ENCODE data around the gene ZNF423.

ZNF423 gene

DNA sequence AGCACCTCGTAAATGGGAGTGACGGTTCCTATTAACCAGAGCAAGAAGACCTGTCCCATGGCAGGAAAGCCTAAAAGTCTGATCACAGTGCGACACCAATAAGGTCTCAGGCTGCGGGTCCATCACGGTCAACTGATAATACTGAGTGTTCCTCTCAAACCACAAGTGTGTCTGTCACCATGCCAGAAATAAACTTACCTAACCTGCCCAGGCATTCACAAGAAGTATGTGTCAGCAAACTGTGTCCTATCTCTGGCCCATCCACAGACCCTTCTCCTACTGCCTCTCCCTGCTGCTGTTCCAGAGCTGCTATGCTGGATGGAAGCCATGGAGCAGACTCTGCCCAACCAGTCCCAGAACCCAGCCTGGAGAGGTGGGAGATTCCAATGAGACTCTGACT lies 73.5 kb downstream of the ZNF423 start:
- Histone ChIP-seq H3K27ac (ENCODE audit: low read depth, low read length) (no peak overlapping the region), H3K9ac (ENCODE audit: low read length) (no peak overlapping the region), H3K36me3 (ENCODE audit: control insufficient read depth, insufficient read depth, low read length) (no peaks in the 10 kb centered on the region), H3K4me3 (ENCODE audit: low read depth, low read length) (no peak overlapping the region), H3K27me3 (ENCODE audit: control insufficient read depth, insufficient read depth, low read length) (no peaks in the 10 kb centered on the region), H3K4me1 (ENCODE audit: control insufficient read depth, insufficient read depth, low read length) (peaks cover under 1% of the 10 kb centered on the region; the same call in 1 of the 2 replicates), H3K9me3 (ENCODE audit: control insufficient read depth, insufficient read depth, low read depth, low read length) (no peaks in the 10 kb centered on the region)

DNA sequence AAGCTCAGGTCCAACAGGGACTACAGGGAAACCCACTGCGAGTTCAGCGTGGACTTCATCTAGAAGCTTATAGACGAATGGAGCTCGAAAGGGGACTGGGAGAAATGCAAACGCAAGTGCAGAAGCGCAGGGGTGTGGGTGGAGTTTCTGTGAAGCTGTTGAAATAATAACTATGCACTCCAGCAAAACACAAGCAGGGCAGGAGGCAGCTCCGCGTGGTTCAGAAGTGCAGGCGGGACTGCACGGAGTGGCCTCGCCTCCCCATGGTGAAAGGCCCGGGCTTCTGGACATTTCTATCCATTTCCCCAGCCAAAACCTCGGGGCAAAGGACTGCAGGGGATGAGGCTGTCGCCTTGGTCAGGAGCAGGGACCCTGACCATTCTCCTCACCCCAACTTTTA lies 74.5 kb downstream of the ZNF423 start:
- Histone ChIP-seq H3K27me3 (ENCODE audit: control insufficient read depth, insufficient read depth, low read length) (no peaks in the 10 kb centered on the region), H3K9ac (ENCODE audit: low read length) (no peak overlapping the region), H3K4me3 (ENCODE audit: low read depth, low read length) (no peak overlapping the region), H3K9me3 (ENCODE audit: control insufficient read depth, insufficient read depth, low read depth, low read length) (no peaks in the 10 kb centered on the region), H3K27ac (ENCODE audit: low read depth, low read length) (no peak overlapping the region), H3K36me3 (ENCODE audit: control insufficient read depth, insufficient read depth, low read length) (no peaks in the 10 kb centered on the region), H3K4me1 (ENCODE audit: control insufficient read depth, insufficient read depth, low read length) (peaks cover 11% of the 10 kb centered on the region)

- Histone ChIP-seq H3K4me1 (ENCODE audit: control insufficient read depth, insufficient read depth, low read length) (peaks cover 20% of the 10 kb centered on the region), H3K27ac (ENCODE audit: low read depth, low read length) (no peak overlapping the region), H3K4me3 (ENCODE audit: low read depth, low read length) (no peak overlapping the region), H3K9ac (ENCODE audit: low read length) (no peak overlapping the region), H3K27me3 (ENCODE audit: control insufficient read depth, insufficient read depth, low read length) (no peaks in the 10 kb centered on the region), H3K36me3 (ENCODE audit: control insufficient read depth, insufficient read depth, low read length) (no peaks in the 10 kb centered on the region), H3K9me3 (ENCODE audit: control insufficient read depth, insufficient read depth, low read depth, low read length) (no peaks in the 10 kb centered on the region)
Measured at GRCh38 chr16:49780433-49780832, 75.5 kb downstream of the ZNF423 start.

DNA sequence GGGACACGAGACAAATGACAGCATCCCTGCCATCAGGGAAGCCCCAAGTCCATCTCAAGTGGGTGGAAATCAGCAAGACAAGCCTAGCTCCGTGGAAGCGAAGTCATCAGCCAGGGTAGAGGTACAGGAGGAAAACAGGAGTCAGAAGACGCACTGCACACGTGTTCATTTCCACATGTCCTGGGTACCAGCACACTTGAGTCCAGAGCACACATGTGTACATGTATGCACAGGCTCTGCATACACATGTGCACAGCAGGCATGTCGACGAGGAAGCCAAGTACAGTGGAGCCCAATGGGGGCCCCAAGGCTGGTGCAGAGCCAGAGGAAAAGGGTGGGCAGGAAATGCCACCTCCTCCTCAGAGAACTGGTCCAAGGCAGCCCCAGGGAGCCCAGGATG lies 75.9 kb downstream of the ZNF423 start:
- H3K4me1 ChIP-seq (ENCODE audit: control insufficient read depth, insufficient read depth, low read length): peaks cover 25% of the 10 kb centered on the region
- H3K4me3 ChIP-seq (ENCODE audit: low read depth, low read length): no peak overlapping the region
- no peak overlapping the region for H3K27ac ChIP-seq (ENCODE audit: low read depth, low read length)
- H3K36me3 ChIP-seq (ENCODE audit: control insufficient read depth, insufficient read depth, low read length): no peaks in the 10 kb centered on the region
- no peak overlapping the region for H3K9ac ChIP-seq (ENCODE audit: low read length)
- H3K9me3 ChIP-seq (ENCODE audit: control insufficient read depth, insufficient read depth, low read depth, low read length): no peaks in the 10 kb centered on the region
- no peaks in the 10 kb centered on the region for H3K27me3 ChIP-seq (ENCODE audit: control insufficient read depth, insufficient read depth, low read length)

DNA sequence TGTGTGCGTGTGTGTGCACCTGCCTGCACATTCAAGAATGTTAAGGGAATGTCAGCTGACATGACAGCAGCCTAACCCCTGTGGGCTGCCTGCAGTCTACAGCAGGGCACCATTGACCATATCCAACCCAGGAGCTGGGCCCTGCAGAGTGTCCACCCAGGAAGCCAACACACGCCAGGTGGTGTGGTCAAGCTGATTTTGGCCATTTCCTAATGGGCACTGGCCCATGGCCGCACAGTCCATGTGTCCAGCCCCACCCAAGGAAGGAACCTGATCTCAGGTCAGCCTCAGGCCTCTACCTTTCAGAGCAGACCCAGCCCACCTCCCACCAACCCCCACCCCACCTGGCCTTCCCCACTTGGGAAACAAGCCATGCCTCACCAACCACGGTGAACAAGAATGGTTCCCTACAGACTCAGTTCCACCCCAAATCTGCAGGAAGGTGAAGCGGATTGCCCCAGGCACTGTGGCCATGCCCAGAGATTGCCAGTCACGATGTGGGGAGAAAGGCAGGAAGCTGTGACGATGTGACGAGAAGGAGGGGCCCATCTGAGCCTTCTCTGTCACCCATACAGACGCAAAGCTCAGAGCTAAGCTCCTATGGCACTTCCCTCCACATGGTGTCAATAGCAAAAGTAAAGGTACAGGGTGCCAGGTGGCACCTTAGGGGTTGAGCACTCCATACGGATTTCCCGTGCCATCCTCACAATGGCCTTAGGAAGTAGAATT lies 77.5 kb downstream of the ZNF423 start:
- Histone ChIP-seq H3K4me1 (ENCODE audit: control insufficient read depth, insufficient read depth, low read length) (peaks cover 38% of the 10 kb centered on the region), H3K27me3 (ENCODE audit: control insufficient read depth, insufficient read depth, low read length) (no peaks in the 10 kb centered on the region)

GRCh38 chr16:49776734-49777133 lies 79.2 kb downstream of the ZNF423 start:
- Histone ChIP-seq H3K4me1 (ENCODE audit: control insufficient read depth, insufficient read depth, low read length) (peaks cover 38% of the 10 kb centered on the region), H3K9me3 (ENCODE audit: control insufficient read depth, insufficient read depth, low read depth, low read length) (no peaks in the 10 kb centered on the region), H3K9ac (ENCODE audit: low read length) (peak overlapping the region; percentile 20), H3K27me3 (ENCODE audit: control insufficient read depth, insufficient read depth, low read length) (no peaks in the 10 kb centered on the region), H3K36me3 (ENCODE audit: control insufficient read depth, insufficient read depth, low read length) (0 out of 2 replicates have a peak, but pooled peaks cover 3% of the 10 kb centered on the region), H3K4me3 (ENCODE audit: low read depth, low read length) (no peak overlapping the region), H3K27ac (ENCODE audit: low read depth, low read length) (peak overlapping the region; percentile 86)

More for the DNA sequence above, 77.5 kb downstream of the ZNF423 start:
- H3K36me3 ChIP-seq (ENCODE audit: control insufficient read depth, insufficient read depth, low read length): no peaks in the 10 kb centered on the region
- H3K27ac ChIP-seq (ENCODE audit: low read depth, low read length): no peak overlapping the region
- no peaks in the 10 kb centered on the region for H3K9me3 ChIP-seq (ENCODE audit: control insufficient read depth, insufficient read depth, low read depth, low read length)
- H3K9ac ChIP-seq (ENCODE audit: low read length): no peak overlapping the region
- no peak overlapping the region for H3K4me3 ChIP-seq (ENCODE audit: low read depth, low read length)

- Histone ChIP-seq H3K27ac (ENCODE audit: low read depth, low read length) (peak overlapping the region; percentile 86), H3K27me3 (ENCODE audit: control insufficient read depth, insufficient read depth, low read length) (no peaks in the 10 kb centered on the region), H3K4me3 (ENCODE audit: low read depth, low read length) (peak overlapping the region; percentile 12; the same call in 1 of the 2 replicates), H3K9me3 (ENCODE audit: control insufficient read depth, insufficient read depth, low read depth, low read length) (no peaks in the 10 kb centered on the region), H3K9ac (ENCODE audit: low read length) (peak overlapping the region; percentile 47), H3K4me1 (ENCODE audit: control insufficient read depth, insufficient read depth, low read length) (peaks cover 38% of the 10 kb centered on the region), H3K36me3 (ENCODE audit: control insufficient read depth, insufficient read depth, low read length) (0 out of 2 replicates have a peak, but pooled peaks cover 3% of the 10 kb centered on the region)
Measured at GRCh38 chr16:49776085-49776595, 79.8 kb downstream of the ZNF423 start.

DNA sequence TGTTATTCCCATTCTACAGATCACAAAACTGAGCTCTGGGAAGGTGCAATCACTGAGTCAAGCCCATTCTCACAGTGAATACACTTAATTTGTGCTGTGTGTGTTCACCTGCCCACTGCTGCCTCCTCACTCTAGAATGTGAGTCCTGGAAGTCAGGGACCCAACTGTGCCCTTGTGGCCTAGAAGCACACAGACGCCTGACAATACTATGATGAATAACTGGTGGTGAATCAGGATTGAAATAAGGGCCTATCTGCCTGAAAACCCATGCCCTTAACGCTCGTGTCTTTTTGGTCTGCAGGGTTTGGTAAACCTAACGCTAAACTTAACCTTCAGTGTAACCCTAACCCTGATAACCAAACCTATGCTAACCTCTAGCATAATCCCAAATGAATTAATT lies 80.3 kb downstream of the ZNF423 start:
- H3K27ac ChIP-seq (ENCODE audit: low read depth, low read length): peak overlapping the region; percentile 86
- peak overlapping the region; percentile 12; the same call in 1 of the 2 replicates for H3K4me3 ChIP-seq (ENCODE audit: low read depth, low read length)
- no peaks in the 10 kb centered on the region for H3K27me3 ChIP-seq (ENCODE audit: control insufficient read depth, insufficient read depth, low read length)
- H3K9me3 ChIP-seq (ENCODE audit: control insufficient read depth, insufficient read depth, low read depth, low read length): no peaks in the 10 kb centered on the region
- H3K9ac ChIP-seq (ENCODE audit: low read length): peak overlapping the region; percentile 47
- H3K36me3 ChIP-seq (ENCODE audit: control insufficient read depth, insufficient read depth, low read length): 0 out of 2 replicates have a peak, but pooled peaks cover 3% of the 10 kb centered on the region
- H3K4me1 ChIP-seq (ENCODE audit: control insufficient read depth, insufficient read depth, low read length): peaks cover 38% of the 10 kb centered on the region

GRCh38 chr16:49775018-49775417 lies 80.9 kb downstream of the ZNF423 start:
- H3K27me3 ChIP-seq (ENCODE audit: control insufficient read depth, insufficient read depth, low read length): no peaks in the 10 kb centered on the region
- H3K9me3 ChIP-seq (ENCODE audit: control insufficient read depth, insufficient read depth, low read depth, low read length): no peaks in the 10 kb centered on the region
- 0 out of 2 replicates have a peak, but pooled peaks cover 3% of the 10 kb centered on the region for H3K36me3 ChIP-seq (ENCODE audit: control insufficient read depth, insufficient read depth, low read length)
- H3K4me3 ChIP-seq (ENCODE audit: low read depth, low read length): no peak overlapping the region
- no peak overlapping the region for H3K9ac ChIP-seq (ENCODE audit: low read length)
- no peak overlapping the region for H3K27ac ChIP-seq (ENCODE audit: low read depth, low read length)
- H3K4me1 ChIP-seq (ENCODE audit: control insufficient read depth, insufficient read depth, low read length): peaks cover 38% of the 10 kb centered on the region

- Histone ChIP-seq H3K27ac (ENCODE audit: low read depth, low read length) (no peak overlapping the region), H3K4me3 (ENCODE audit: low read depth, low read length) (no peak overlapping the region), H3K27me3 (ENCODE audit: control insufficient read depth, insufficient read depth, low read length) (no peaks in the 10 kb centered on the region), H3K9ac (ENCODE audit: low read length) (no peak overlapping the region), H3K4me1 (ENCODE audit: control insufficient read depth, insufficient read depth, low read length) (peaks cover 38% of the 10 kb centered on the region), H3K36me3 (ENCODE audit: control insufficient read depth, insufficient read depth, low read length) (0 out of 2 replicates have a peak, but pooled peaks cover 3% of the 10 kb centered on the region), H3K9me3 (ENCODE audit: control insufficient read depth, insufficient read depth, low read depth, low read length) (no peaks in the 10 kb centered on the region)
Measured at GRCh38 chr16:49773534-49774475, 82.1 kb downstream of the ZNF423 start.
